PC-3 (cell line): Measurements from ENCODE around the gene NECAB2. TPM values are rescaled to one million over a fixed set of nuclear protein-coding genes. Genes with fewer than 3 reads are reported as not detected.

Experiments
- ATAC-seq: fragments of 200-7000 bp; cut with Tn5 transposase; 2 replicates; pipeline ENCODE4 v1.9.1; 2020; ENCODE audit warnings: mild to moderate bottlenecking, moderate library complexity
- BruUV-seq: library from RNA; stranded (reverse); fragments of 400-500 nt; replicated peaks from 2 replicates; lab custom pipeline; 2021; lab: Mats Ljungman, UMichigan
- CTCF ChIA-PET: fragments of 300-600 bp; sonication (Branson Sonifier 250); formaldehyde crosslinking; loops from one replicate; lab custom pipeline; 2022; ENCODE audit warnings: antibody characterized with exemption; lab: Charles Lee
- POLR2A ChIA-PET: fragments of 300-600 bp; sonication (Branson Sonifier 250); formaldehyde crosslinking; loops from one replicate; lab custom pipeline; 2022; ENCODE audit warnings: antibody characterized with exemption; ENCODE audit not compliant: unreplicated experiment; lab: Charles Lee
- DNase-seq: peaks from one replicate; pipeline ENCODE4 v3.0.0-alpha.2; 2015
- H2AFZ ChIP-seq: fragments of 300-600 bp; sonication (generic); 2 replicates; pipeline ENCODE4 v1.6.0; 2016; ENCODE audit warnings: antibody characterized with exemption, low read length
- H3F3A ChIP-seq: fragments of 300-600 bp; sonication (generic); one replicate; pipeline ENCODE4 v1.6.0; 2017; ENCODE audit warnings: antibody characterized with exemption, low read length, control low read depth, mild to moderate bottlenecking; ENCODE audit not compliant: unreplicated experiment
- H3K27ac ChIP-seq: fragments of 300-600 bp; sonication (generic); 2 replicates; pipeline ENCODE4 v1.5.1; 2016; ENCODE audit warnings: mild to moderate bottlenecking, low read length
- H3K27me3 ChIP-seq: fragments of 300-600 bp; sonication (generic); 2 replicates; pipeline ENCODE4 v1.6.1; 2016; ENCODE audit warnings: low read length, mixed read lengths
- H3K36me3 ChIP-seq: fragments of 300-600 bp; sonication (generic); 2 replicates; pipeline ENCODE4 v1.6.1; 2016; ENCODE audit warnings: low read depth, mixed run types, low read length, mixed read lengths
- H3K4me1 ChIP-seq: fragments of 300-600 bp; sonication (generic); 2 replicates; pipeline ENCODE4 v1.5.1; 2016; ENCODE audit warnings: low read length; ENCODE audit not compliant: insufficient read depth
- H3K4me2 ChIP-seq: fragments of 300-600 bp; sonication (generic); 2 replicates; pipeline ENCODE4 v1.6.0; 2016; ENCODE audit warnings: low read length
- H3K4me3 ChIP-seq: fragments of 300-600 bp; sonication (generic); 2 replicates; pipeline ENCODE4 v1.5.1; 2016; ENCODE audit warnings: mild to moderate bottlenecking, low read length, mixed read lengths
- H3K79me2 ChIP-seq: fragments of 300-600 bp; sonication (generic); 2 replicates; pipeline ENCODE4 v1.6.1; 2017; ENCODE audit warnings: low read length, mixed read lengths
- H3K9ac ChIP-seq: fragments of 300-600 bp; sonication (generic); 2 replicates; pipeline ENCODE4 v1.6.0; 2016; ENCODE audit warnings: mild to moderate bottlenecking, low read length
- H3K9me2 ChIP-seq: fragments of 300-600 bp; sonication (generic); replicated peaks from 2 replicates; pipeline ENCODE4 v1.6.1; 2016; ENCODE audit warnings: mixed run types, low read length, mixed read lengths
- H3K9me3 ChIP-seq: fragments of 300-600 bp; sonication (generic); 2 replicates; pipeline ENCODE4 v1.6.1; 2016; ENCODE audit warnings: low read length, mixed read lengths
- H4K20me1 ChIP-seq: fragments of 300-600 bp; sonication (generic); 2 replicates; pipeline ENCODE4 v1.6.1; 2016; ENCODE audit warnings: low read length, mixed read lengths
- CTCF ChIP-seq: fragments of 300-600 bp; sonication (generic); conservative IDR thresholded peaks from 2 replicates; pipeline ENCODE4 v1.5.1; 2017; ENCODE audit warnings: antibody characterized with exemption, low read depth, mild to moderate bottlenecking, low read length
- EZH2 ChIP-seq: fragments of 300-600 bp; sonication (generic); IDR thresholded peaks from one replicate; pipeline ENCODE4 v1.6.1; 2017; ENCODE audit warnings: antibody characterized with exemption, mild to moderate bottlenecking, low read length; ENCODE audit not compliant: unreplicated experiment
- EZH2phosphoT487 ChIP-seq: fragments of 300-600 bp; sonication (generic); IDR thresholded peaks from 2 replicates; pipeline ENCODE4 v1.6.1; 2018; ENCODE audit warnings: mild to moderate bottlenecking, antibody characterized with exemption, low read length, borderline replicate concordance
- intact Hi-C: fragments of 100-400 bp; cut with micrococcal nuclease; formaldehyde crosslinking; loops from 2 replicates; pipeline ENCODE4 v1.9.0; 2023
- total RNA-seq: library from RNA; depleted of rRNA; stranded (reverse); fragments of >200 nt; gene quantifications from 2 replicates; pipeline ENCODE4 v1.2.3, GENCODE V29; 2014

NECAB2 gene
- total RNA-seq, 1 experiment from 2014 or later: 0.22 TPM

- no peaks in the 10 kb centered on the region for H3K27me3 ChIP-seq
- POLR2A ChIA-PET: interaction anchor here (0.5 to 0.6 kb wide), 2 partner anchors 11 to 203 kb away, joined by 5 to 11 read pairs; no protein-coding TSS in a partner anchor
- ATAC-seq: peak; percentile 90
- H3K27ac ChIP-seq: no peak overlapping the region
- H3K36me3 ChIP-seq: no peaks in the 10 kb centered on the region
- H3F3A ChIP-seq: no peaks in the 10 kb centered on the region
- H3K9me2 ChIP-seq: no peaks in the 10 kb centered on the region
- intact Hi-C loops: no loop called here
- no peak overlapping the region for H3K4me2 ChIP-seq
- no peaks in the 10 kb centered on the region for H4K20me1 ChIP-seq
- H3K4me3 ChIP-seq: no peak overlapping the region
- H3K4me1 ChIP-seq: peaks cover 4% of the 10 kb centered on the region; the same call in 1 of the 2 replicates
- H2AFZ ChIP-seq: 0 out of 2 replicates have a peak overlapping the region, but pooled peaks have one; percentile 50
- H3K79me2 ChIP-seq: no peaks in the 10 kb centered on the region
- no peak overlapping the region for H3K9ac ChIP-seq
- peak; percentile 97 for DNase-seq
- no TSS peak for BruUV-seq
- H3K9me3 ChIP-seq: no peaks in the 10 kb centered on the region
- CTCF ChIA-PET: interaction anchor here (0.5 to 1.0 kb wide), 4 partner anchors 30 to 173 kb away, joined by 3 to 7 read pairs (median 6); partner anchors contain the start of genes OSGIN1 and TAF1C
- TF ChIP-seq EZH2phosphoT487: no peak
These were observed 45.9 kb downstream of the NECAB2 start for GRCh38 chr16:84013787-84014569.

GRCh38 chr16:84014570-84015327 lies 46.7 kb downstream of the NECAB2 start:
- H3F3A ChIP-seq: no peaks in the 10 kb centered on the region
- TF ChIP-seq EZH2: no peak
- no peak for TF ChIP-seq EZH2phosphoT487
- TF ChIP-seq CTCF: no peak
- H3K27me3 ChIP-seq: no peaks in the 10 kb centered on the region
- no TSS peak for BruUV-seq
- H3K79me2 ChIP-seq: no peaks in the 10 kb centered on the region
- no peaks in the 10 kb centered on the region for H3K9me2 ChIP-seq
- no peak overlapping the region for H3K4me2 ChIP-seq
- no peak overlapping the region for H3K4me3 ChIP-seq
- intact Hi-C loops: no loop called here
- H3K9me3 ChIP-seq: no peaks in the 10 kb centered on the region
- H3K27ac ChIP-seq: no peak overlapping the region
- ATAC-seq (no peak), DNase-seq (no peak)
- ChIA-PET CTCF (interaction anchor here (0.5 to 1.0 kb wide), 3 partner anchors 29 to 172 kb away, joined by 3 to 7 read pairs (median 6); partner anchors contain the start of genes OSGIN1 and TAF1C), POLR2A (interaction anchor here (0.5 to 0.6 kb wide), 2 partner anchors 10 to 204 kb away, joined by 5 to 11 read pairs; no protein-coding TSS in a partner anchor)
- H3K9ac ChIP-seq: no peak overlapping the region
- H2AFZ ChIP-seq: 0 out of 2 replicates have a peak overlapping the region, but pooled peaks have one; percentile 5
- no peaks in the 10 kb centered on the region for H3K36me3 ChIP-seq
- peaks cover 4% of the 10 kb centered on the region; the same call in 1 of the 2 replicates for H3K4me1 ChIP-seq
- no peaks in the 10 kb centered on the region for H4K20me1 ChIP-seq

- Histone ChIP-seq H3K27me3 (no peaks in the 10 kb centered on the region), H3F3A (no peaks in the 10 kb centered on the region), H3K36me3 (no peaks in the 10 kb centered on the region), H3K9me2 (no peaks in the 10 kb centered on the region), H4K20me1 (no peaks in the 10 kb centered on the region), H3K79me2 (no peaks in the 10 kb centered on the region), H3K4me3 (no peak overlapping the region), H2AFZ (no peak overlapping the region), H3K9ac (no peak overlapping the region), H3K27ac (no peak overlapping the region), H3K4me1 (peaks cover 4% of the 10 kb centered on the region; the same call in 1 of the 2 replicates), H3K4me2 (no peak overlapping the region), H3K9me3 (no peaks in the 10 kb centered on the region)
- ChIA-PET CTCF (no interaction called here), POLR2A (no interaction called here)
- intact Hi-C loops: no loop called here
- no peak for DNase-seq
- BruUV-seq: no TSS peak
- TF ChIP-seq CTCF: no peak
- no peak for TF ChIP-seq EZH2phosphoT487
- no peak for TF ChIP-seq EZH2
- ATAC-seq: no peak
These were observed 47.4 kb downstream of the NECAB2 start for GRCh38 chr16:84015399-84015798.
